HG03039 (cell line): Measurements from ENCODE around the gene MAPKBP1.

Experiments used
- ATAC-seq: cut with Tn5 transposase; IDR thresholded peaks from one replicate; pipeline ENCODE4 v1.9.1; 2021; ENCODE audit warnings: mild to moderate bottlenecking, moderate library complexity; ENCODE audit not compliant: unreplicated experiment

MAPKBP1 gene

DNA sequence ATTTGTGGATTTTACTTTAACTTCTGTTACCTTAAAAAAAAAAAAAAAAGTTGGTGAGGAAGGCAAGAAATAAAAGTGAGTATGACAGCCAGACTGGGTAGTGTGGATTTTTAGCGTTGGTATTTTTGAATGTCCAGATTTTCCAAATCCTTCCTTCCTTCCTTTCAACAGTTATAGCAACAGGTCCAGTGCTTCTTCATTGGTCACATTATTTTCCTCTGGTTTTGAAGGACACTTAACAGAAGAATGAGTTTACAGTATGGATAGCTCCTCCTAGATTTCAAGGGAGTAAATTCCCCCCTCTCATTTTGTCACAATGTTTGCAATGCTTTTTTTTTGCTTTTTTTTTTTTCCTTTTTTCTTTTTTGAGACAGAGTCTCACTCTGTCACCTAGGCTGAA lies 6.4 kb downstream of the MAPKBP1 start:
- no peak for ATAC-seq

DNA sequence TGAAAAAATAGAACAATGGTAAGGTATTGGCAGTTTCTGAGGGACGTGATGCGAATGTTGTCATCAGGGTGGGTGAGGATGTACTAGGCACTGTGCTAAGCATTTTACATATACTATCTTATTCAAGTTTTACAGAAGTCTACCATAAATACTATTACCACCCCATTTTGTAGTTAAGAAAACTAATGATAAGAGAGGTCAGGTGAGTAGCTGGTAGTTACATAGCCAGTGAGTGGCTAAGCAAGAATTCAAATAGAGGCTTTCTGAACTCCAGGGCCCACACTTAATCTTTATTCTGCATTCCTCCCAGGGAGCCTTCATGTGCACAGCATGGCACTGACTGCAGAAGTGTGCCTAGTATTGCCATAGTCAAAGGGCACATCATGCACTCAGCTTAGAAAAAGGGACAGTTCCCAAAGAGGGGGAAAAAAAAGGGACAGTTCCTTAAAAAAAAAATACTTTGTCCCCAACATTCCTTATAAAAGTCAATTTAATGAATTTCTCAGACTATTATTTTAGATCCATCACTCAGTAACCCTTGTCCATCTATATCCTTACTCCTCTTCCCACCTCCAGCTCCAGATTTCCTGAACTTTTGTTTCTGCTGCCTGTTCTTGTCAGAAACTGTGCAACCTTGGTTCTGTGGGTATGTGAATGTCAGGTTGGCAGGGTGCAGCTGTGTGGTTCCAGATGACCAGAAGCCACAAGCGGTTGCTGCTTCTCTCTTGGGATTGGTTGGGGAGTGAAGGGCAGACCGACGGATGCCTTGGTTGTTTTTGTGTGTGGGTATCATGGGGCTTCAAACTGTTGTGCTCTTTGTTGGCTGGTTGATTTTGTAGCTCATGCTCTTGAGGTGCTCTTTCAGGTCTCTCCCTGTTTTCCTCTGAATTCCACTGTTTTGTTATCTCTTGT lies 8.3 kb downstream of the MAPKBP1 start:
- no peak for ATAC-seq

DNA sequence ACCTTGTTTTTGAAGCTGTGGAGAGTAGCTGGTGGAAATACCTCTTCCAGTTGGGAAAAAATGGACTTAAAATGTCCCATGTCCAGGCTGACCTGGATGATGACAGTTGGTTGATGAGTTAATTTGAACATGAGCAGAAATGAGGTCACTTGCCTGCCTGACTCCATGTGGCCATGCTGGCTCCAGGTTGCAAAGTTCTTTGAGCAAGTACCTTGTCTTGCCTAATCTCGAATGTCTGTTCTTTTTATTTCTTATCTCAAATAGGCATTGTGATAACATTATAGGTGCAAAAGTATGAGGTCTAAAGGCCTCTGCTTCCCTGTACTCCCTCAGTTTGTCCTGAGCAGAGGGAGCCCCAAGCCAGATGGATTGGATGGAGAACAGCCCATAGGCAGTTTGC lies 9.0 kb downstream of the MAPKBP1 start:
- ATAC-seq, result no peak

DNA sequence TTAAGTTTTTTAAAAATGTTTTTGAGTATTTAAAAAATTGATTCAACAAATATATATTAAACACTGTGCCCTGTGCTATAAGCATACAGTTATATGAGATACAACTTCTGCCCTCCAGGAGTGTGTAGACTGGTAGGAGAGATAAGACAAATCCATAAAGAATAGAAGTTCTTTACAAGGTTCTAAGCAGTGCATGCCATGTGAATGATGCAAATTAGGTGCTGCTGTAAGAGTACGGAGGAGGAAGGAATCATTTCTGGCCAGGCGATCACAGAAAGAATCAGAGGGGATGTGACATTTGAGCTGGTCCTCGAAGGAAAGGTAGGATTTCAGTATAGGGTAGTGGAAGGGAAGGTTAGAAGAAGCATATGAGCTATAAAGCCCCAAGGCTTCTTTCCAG lies 14.0 kb downstream of the MAPKBP1 start:
- no peak for ATAC-seq

DNA sequence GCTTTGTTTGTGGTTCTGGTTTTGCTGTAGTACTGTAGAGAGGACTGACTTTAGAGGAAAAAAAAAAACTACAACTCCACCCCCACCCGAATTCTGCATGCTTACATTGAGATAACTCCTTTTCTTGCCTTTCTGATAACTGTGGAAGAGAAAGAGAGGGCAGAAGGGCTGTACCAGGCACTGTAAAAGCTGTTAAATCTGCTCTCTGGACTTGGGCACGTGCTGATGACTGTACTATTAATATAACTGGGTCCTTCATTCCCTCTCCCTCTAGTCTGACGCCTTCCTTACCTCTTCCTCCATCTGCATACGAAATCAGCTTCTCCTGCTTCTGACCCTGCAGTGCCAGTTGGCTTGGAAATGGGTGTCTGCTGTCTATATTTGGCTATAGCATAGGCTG lies 15.0 kb downstream of the MAPKBP1 start:
- no peak for ATAC-seq

DNA sequence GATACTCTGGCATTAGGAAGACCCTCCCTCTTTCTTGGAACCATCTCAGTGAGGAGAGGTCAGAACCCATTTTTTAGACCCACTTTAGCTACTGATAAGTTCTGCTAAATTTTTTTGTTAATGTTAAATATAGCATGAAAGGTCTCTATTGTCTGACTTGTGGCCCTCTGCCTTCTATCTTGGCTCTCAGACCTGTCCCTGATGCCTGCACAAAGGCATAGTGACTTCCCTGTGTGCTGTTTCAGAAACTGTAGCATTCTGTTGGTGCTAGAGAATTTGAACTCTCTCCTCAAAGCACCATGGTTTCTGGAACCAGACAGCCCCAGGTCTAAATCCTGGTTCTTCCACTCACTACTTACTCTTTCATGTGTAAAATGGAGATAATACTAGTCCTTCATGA lies 15.4 kb downstream of the MAPKBP1 start:
- ATAC-seq, result no peak

DNA sequence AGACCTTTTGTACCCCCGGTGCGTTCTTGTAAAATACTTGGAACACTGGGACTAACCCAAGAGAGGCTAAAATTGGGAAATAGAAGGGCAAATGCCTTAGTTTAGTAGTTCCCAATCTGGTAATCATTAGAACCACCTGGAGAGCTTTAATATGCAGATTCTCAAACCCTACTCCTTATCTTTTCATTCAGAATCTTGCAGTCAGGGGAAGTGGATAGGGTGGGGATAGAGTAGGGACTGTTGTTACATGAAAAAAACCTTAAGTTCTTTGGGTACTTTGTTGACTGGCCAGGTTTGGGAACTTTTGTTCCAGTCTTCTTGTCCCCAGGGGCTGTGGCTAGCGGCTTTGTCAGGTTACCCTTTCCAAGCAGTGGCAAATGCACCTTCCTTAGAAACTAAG lies 15.9 kb downstream of the MAPKBP1 start:
- ATAC-seq, result no peak

DNA sequence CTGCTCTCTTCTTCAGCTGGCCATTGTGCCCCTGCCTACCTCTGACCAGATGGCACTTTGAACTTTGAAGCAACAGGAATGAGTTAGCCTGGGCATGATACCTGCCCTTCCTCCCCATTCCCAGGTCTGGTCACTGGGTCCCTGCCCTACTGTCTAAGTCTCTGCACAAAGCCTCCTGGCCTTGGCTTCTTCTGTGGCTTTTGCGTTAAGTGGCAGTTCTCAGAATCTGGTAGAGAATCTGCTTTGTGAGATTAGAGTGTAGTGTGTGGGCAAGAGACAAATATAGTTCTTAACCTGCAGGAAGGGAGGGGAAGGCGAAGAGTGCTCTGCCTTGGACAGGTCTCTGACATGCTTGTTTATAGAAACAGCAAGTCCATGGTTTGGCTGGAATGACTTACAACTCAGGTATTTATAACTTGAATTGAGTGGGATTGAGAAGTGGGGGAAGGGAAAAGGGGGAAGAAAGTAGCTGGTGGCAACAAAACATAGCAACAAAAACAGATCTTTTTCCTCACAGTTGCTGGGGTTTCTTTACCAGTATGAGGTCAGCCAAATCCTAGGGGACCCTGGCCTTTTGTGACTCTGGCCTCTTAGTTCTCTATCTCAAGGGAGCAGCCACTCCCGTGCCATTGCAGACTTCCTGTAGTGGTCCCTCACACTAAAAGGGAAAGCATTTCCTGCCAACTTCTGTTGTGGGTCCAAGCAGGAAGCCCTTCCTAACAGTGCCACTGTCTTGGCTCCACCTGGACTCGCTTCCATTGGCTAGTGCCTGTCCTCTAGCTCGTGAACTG lies 16.7 kb downstream of the MAPKBP1 start:
- no peak for ATAC-seq

DNA sequence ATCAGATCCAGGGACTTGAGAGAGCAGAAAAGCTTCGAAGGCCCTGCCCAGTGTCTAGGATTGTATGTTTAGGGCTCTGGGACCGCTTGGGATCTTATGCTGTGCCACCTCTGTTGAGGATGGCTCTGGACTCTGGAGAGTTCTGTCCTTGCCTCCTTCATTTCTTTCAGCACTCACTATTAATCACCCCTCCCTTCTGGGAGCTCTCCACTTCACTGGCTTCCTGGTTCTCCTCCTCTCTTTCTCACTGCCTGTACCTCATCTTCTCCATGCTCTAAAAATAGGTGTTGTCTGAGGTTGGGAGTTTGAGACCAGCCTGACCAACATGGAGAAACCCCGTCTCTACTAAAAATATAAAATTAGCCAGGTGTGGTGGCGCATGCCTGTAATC lies 17.3 kb downstream of the MAPKBP1 start:
- ATAC-seq, result no peak

DNA sequence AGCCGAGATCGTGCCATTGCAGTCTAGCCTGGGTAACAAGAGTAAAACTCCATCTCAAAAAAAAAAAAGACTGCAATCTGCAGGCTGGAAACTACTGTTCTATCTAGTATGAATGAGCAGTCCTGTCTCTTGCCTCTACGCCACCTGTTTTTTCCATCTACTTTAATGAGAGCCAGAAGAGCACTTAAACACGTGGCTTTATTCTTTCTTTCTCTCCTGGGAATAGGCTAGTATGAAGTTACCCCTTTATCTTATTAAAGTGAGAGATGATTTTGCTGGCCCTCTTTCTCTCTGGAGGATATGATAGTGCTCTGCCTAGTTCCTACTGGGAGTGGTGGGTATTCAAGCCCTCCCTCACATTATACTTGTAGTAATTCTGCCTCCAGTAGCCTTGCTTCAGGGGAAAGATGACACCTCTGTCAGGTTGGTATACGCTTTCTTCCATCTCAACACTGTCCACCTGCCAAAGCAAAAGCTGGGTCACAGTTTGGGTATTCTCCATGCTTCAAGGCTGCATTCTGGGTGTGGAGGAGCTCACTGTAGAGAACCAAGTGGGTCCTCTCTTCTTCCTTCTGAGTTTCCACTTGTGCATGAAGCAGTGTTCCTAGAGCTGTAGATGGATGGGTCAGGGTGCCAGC lies 17.8 kb downstream of the MAPKBP1 start:
- no peak for ATAC-seq

DNA sequence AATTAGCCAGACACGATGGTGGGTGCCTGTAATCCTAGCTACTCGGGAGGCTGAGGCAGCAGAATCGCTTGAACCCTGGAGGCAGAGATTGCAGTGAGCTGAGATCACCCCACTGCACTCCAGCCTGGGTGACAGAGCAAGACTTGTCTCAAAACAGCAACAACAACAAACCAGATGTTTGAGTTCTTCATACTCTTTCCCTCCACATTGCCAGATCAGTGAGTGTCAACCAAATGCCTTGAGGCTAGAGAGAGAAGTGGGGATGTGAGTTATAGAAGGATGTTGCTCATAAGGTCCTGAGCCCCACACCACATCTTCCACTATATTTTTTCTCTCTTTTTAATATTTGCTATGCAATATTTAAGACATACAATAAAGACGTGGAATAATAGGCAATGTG lies 19.8 kb downstream of the MAPKBP1 start:
- no peak for ATAC-seq

DNA sequence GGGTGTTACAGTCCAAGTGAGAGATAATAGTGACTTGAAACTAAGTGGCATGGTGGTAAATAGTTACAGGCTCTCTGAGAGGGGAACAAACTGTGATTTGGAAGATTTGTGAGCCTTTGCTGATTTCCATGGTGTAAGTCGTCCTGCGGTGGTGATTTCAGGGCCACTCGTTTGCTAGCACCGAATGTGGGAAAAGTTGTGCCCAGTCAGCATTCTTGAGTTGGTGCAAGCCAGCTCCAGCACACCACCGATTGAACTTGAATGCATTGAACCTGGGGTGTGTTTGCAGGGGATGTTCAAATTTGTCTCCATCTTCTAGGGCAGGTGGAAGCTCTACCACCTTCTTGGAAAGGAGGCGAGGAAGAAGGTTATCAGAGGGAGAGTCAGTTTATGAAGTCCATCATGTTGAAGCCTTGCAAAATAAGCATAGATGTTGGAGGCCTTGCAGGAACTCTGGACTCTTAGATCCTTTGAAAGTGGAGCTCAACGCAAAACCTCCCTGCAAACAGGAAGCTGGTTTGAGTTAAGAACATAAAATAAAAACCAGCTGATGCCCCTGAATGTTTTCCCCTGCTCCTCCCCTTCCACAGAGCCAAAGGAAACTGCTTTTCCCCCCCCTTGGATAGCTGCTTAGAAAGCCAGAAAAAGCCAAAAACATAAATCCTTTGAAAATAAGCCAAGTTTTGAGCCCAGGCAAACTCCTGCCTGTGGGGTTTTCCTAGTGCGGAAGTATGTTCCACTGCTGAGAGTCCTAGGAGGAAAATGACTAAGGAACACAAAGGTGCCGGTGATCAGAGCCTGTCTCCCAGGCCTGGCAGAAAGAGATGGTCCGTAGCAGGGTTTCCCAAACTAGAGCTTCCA lies 21.9 kb downstream of the MAPKBP1 start:
- ATAC-seq, result no peak

DNA sequence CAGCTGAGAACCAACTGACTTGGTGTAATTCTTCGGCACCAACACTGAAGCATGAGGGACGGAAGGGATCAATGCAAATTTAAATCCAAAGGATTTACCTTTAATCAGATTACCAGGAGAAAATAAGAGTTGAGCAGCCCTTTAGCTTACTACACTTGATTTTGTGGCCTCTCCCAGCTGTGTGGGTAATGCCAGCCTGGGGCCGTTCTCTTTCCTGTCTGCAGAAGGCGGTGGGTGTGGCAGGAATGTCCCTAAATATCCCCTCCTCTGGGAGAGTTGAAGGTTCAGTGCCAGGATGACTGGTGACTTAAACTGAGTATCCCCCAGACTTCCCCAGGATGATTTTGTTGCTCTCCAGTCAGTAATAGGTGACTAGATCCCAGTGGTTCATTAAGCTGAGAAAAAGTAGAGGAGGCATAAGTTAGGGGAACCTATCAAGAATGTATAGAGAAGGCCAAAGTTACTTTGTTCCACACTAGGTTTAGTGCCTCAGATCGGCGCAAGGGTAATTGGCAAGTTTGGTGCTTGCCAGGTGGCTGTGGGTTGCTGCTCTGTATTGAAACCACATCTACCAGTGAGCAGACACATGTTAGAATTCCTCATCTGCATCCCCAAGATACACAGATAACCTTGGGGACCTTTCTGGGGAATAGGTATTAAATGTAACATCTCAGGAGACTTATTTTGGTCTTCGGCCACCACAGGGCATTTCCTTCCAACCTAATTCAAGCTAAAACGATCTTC lies 23.1 kb downstream of the MAPKBP1 start:
- ATAC-seq, result no peak

DNA sequence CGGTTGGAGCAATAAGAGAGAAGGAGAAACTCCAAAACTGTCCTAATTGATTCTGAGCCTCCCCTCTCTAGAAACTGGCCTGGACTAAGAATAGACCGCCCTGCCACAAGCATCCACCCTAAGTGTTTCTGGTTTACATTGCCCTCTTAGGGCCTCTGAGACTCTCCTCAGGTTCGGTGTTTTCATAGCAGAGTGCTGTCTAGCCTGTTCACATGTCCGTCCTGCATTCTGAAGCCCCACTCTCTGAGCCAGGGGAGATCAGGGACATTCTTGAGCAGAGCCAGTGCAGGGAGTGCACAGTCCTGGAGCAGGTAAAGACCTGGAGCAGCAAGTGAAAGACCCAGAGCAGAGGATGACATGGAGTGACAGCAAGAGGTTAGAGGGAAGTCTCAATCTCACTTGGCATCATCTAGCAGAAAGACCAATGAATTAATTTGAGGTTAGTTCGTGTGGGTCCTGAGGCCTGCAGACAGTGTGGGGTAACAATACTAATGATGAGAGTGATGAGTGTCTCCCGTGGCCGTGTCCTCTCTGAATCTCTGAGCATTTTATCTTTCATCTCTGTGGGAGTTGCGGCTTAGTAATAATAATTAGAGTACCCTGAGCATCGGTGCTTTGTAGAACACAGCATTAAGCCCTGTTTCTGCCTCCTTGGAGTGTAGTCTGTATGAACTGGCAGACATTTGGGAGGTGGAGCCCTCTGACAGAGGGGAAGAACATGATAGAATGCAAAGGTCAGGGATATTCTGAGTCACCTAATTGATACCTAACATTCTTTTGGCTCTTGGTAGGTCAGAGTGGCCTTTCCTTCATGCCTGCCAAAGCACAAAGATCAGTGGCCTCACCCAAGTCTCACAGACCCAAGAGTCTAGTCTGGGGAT lies 24.6 kb downstream of the MAPKBP1 start:
- no peak for ATAC-seq

DNA sequence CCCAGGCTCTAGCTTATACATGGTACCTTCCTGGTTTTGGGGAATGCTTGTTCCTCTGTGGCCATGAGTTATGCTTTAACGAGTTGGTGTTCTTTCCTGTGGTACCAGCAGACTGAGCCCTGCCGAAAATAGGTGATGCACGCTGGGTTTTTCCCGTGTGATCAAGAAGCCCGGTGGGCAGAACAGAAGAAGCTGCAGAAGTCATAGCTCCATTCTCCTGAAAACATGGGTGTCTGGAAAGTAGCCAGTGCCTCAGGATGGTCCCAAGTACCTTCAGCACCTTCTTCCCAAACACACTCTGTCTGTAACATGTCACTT lies 25.2 kb downstream of the MAPKBP1 start:
- no peak for ATAC-seq

DNA sequence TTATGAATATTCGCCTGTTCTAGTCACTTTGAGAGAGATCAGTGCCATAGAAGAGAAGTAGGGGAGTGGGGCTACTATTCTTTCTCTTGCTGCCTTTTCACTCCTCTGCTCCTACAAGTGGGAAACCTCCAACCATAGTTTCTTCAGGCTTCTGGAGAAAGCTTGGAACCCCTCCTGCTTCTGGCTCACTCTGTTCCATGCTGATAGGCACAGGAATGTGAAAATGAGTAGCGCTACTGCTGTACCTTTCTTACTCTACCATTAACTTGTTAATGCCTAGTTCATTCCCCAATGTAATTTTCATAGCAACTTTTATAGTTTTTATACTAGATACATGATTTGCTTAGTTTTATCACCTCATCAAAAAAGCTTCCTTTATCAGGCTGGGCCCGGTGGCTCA lies 26.9 kb downstream of the MAPKBP1 start:
- no peak for ATAC-seq

DNA sequence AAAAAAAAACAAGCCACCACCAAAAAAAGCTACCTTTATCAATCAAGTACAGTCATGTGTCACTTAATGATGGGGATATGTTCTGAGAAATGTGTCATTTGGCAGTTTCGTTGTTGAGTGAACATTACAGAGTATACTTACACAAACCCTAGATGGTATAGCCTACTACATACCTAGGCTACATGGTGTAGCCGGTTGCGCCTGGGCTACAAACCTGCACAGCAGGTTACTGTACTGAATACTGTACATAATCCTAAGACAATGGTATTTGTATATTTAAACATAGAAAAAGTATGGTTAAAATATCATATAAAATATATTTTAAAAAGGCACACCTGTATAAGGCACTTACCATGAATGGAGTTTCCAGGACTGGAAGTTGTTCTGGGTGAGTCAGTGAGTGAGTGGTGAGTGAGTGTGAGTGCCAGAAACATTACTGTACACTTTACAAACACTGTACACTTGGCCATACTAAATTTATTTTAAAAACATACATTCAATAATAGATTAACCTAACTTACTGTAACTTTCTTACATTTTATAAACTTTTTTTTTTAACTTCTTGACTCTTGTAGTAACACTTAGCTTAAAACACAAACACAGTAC lies 27.7 kb downstream of the MAPKBP1 start:
- no peak for ATAC-seq

DNA sequence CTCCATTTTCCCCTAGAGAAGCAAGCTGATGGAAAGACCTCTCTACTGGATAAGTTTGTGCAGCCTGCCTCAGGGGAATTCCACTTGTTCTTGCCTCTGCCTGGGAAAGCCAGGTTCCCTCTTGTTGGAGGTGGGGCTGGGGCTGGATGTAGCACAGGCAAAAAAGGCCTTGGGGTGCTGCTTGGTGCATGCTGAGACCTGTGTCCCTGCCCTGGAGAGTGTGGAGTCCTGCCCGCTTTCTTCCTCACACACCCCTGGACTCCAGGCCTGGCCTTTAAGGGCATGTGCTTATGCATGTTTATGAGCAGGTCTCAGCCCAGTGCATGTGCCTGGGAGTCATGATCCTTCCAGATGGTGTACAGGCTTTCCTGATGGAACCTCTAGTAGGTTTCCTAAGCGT lies 30.1 kb downstream of the MAPKBP1 start:
- ATAC-seq, result no peak
